Omental fat pad (tissue), 4 donors: Measurements from ENCODE around the gene MAGIX. TPM values are rescaled to one million over a fixed set of nuclear protein-coding genes. Genes with fewer than 3 reads are reported as not detected.

ENCODE experiments used
- ATAC-seq: fragments of 150-250 bp; one replicate; pipeline ENCODE4 v1.9.1; 2016; ENCODE audit warnings: mild to moderate bottlenecking, moderate library complexity; ENCODE audit not compliant: low FRiP score
- DNase-seq: peaks from one replicate; pipeline ENCODE4 v3.0.0-alpha.2; 2019; ENCODE audit warnings: low spot score
- total RNA-seq, 4 donors: library from RNA; depleted of rRNA; stranded (reverse); fragments of >200 nt; gene quantifications; one replicate each; pipeline ENCODE4 v1.1.0, GENCODE V29; 2016
- TF ChIP-seq, protein P1 (sequence below), 3 donors: fragments of 450-650 bp; IDR thresholded peaks; one replicate each; pipeline ENCODE4 v1.5.1; 2016 to 2017; ENCODE audit warnings: antibody characterized with exemption in 3 of 3, mild to moderate bottlenecking in 3 of 3, moderate library complexity in 2 of 3

Gene MAGIX
- total RNA-seq, 4 donors from 2014 or later = 1.1 to 7.3 (median 3.3) TPM

DNA sequence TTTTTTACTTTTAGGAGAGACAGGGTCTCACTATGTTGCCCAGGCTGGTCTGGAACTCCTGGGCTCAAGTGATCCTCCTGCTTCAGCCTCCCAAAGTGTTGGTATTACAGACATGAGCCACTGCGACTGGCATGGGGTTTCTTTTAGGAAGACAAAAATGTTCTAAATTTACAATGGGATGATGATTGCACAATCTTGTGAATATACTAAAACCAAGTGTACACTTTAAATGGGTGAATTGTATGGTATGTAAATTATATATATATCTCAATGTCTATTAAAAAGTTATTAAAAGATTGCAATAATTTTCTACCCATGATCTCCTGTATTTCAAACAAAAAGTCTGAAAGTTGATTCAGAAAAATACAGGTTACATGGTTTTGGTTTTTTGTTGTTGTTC, 9.1 kb upstream of the MAGIX start:
- TF ChIP-seq, protein P1, sequence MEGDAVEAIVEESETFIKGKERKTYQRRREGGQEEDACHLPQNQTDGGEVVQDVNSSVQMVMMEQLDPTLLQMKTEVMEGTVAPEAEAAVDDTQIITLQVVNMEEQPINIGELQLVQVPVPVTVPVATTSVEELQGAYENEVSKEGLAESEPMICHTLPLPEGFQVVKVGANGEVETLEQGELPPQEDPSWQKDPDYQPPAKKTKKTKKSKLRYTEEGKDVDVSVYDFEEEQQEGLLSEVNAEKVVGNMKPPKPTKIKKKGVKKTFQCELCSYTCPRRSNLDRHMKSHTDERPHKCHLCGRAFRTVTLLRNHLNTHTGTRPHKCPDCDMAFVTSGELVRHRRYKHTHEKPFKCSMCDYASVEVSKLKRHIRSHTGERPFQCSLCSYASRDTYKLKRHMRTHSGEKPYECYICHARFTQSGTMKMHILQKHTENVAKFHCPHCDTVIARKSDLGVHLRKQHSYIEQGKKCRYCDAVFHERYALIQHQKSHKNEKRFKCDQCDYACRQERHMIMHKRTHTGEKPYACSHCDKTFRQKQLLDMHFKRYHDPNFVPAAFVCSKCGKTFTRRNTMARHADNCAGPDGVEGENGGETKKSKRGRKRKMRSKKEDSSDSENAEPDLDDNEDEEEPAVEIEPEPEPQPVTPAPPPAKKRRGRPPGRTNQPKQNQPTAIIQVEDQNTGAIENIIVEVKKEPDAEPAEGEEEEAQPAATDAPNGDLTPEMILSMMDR (IDR thresholded peaks at IDR 0.05) = no peak
- no peak for ATAC-seq
- DNase-seq = no peak

- TF ChIP-seq, protein P1 (IDR thresholded peaks at IDR 0.05) = no peak
- DNase-seq (no peak), ATAC-seq (peak; percentile 62)
These were observed 7.2 kb upstream of the MAGIX start for GRCh38 chrX:49155243-49155899.

DNA sequence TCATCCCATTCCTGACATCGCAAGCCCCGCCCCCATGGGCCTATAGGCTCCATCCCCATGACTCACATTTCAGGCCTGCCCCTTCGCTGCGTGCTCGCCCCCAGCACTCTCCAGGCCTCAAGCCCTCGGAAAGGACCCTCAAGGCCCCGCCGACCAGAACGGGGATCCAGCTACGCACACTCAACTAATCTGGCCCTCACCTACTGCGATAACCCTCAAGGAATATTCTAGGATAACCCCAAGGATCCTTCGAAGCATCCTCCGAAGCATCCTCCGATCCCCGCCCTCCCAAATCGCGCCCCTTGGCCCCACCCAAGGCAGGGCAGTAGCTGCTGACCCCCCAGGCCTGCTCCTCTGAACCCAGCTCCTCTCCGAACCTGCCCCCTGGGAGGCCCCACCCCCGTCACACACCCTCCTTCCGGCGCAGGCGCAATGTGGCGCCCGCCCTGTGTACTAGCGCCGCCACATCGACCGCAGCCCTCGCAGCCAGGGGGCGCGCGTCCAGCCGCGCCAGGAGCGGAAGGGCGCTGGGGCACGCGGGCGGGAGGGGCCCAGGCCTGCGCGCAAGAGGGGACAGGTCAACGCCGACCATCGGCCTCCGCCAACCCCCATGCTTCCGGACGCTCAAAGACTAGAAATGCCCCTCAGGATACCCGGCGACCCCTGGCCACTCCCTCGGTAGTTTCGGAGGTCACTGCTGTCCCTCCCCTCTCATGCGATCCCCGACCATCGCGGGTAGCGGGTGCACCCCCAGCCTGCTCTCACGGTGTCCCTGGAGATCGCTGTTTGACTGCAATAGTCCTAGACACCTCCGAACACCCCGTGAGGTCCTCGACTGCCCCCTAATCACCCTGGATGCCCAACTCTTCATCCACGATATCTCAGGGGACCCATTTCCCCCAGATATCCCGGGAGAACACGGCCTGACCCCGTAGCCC, 6.4 kb upstream of the MAGIX start:
- peak; percentile 91 for ATAC-seq
- peak; percentile 72 for DNase-seq
- TF ChIP-seq, protein P1 (IDR thresholded peaks at IDR 0.05) = no peak

DNA sequence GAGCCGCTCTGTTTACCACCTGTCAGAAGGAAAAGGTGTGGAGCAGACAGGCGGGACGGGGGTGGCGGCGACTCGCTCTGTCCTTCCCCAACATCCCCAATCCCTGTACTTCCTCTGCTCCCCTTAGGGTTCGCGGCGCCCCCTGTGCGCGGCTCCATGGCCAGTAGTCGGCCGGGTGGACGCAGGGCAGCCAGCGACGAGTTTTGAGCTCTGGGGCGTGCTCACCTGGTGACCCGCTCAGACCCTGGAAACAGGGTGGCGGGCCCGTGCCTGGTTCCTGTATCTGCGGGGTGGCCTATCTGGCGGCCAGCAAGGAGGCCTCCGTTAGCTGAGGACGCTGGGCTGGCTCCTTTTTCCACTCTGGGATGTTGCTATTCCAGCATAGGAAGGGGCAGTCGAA, 5.4 kb upstream of the MAGIX start:
- TF ChIP-seq, protein P1 (IDR thresholded peaks at IDR 0.05) = no peak
- ATAC-seq = no peak
- DNase-seq = no peak

DNA sequence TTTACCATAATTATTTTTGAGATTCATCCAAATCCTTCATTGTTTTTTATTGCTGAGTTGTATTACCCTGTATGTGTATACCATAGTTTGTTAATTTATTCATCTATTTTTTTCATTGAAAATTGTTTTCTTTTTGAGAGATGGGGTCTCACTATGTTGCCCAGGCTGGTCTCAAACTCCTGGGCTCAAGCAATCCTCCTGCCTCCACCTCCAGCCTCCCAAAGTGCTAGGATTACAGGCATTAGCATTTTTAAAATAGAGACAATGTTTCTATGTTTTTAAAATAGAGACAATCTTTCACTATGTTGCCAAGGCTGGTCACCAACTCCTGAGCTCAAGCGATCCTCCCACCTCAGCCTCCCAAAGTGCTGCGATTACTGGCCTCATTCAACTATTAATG, 1.6 kb upstream of the MAGIX start:
- no peak for ATAC-seq
- no peak for DNase-seq
- TF ChIP-seq, protein P1 (IDR thresholded peaks at IDR 0.05) = no peak

DNA sequence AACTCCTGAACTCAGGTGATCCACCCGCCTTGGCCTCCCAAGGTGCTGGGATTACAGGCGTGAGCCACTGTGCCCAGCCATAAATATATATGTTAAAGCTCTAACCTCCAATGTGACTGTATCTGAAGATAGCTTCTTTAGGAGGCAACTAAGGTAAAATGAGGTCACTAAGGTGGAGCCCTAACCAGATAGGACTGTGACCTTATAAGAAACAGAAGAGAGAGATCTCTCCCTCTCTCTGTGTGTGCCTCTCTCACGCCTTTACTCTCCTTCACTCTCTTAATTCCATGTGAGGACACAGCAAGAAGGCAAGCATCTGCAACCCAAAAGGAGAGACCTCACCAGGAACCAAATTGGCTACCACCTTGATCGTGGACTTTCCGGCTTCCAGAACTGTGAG, 926 bp upstream of the MAGIX start:
- TF ChIP-seq, protein P1 (IDR thresholded peaks at IDR 0.05) = no peak
- ATAC-seq = no peak
- no peak for DNase-seq
